ENCODE data around the gene TTC16.
"Not testable (repeated sequence)": the region's sequence is repeated elsewhere in the genome, so short reads cannot be mapped to it uniquely, and the experiment has no call there.

TTC16 gene

GRCh38 chr9:127751269-127752054 is 35.6 kb downstream of the TTC16 start:
- no peak overlapping the region for H3K9ac ChIP-seq (ENCODE audit: low read length)
- no peaks in the 10 kb centered on the region for H3K36me3 ChIP-seq (ENCODE audit: control insufficient read depth, insufficient read depth, low read length, severe bottlenecking)
- DNase-seq (ENCODE audit: low read depth) = peak; percentile 60
- no peak overlapping the region for H3K4me3 ChIP-seq (ENCODE audit: low read length)
- H3K27me3 ChIP-seq (replicated peaks; ENCODE audit: control insufficient read depth, insufficient read depth, low read length) = peaks cover 57% of the 10 kb centered on the region
- no peaks in the 10 kb centered on the region for H3K9me3 ChIP-seq (ENCODE audit: control insufficient read depth, low read length)
- no peaks in the 10 kb centered on the region for H3K4me1 ChIP-seq (ENCODE audit: control insufficient read depth, insufficient read depth, low read length)

- Histone ChIP-seq H3K36me3 (ENCODE audit: control insufficient read depth, insufficient read depth, low read length, severe bottlenecking) (no peaks in the 10 kb centered on the region), H3K9me3 (ENCODE audit: control insufficient read depth, low read length) (no peaks in the 10 kb centered on the region), H3K9ac (ENCODE audit: low read length) (no peak overlapping the region), H3K27me3 (replicated peaks; ENCODE audit: control insufficient read depth, insufficient read depth, low read length) (peaks cover 47% of the 10 kb centered on the region), H3K4me1 (ENCODE audit: control insufficient read depth, insufficient read depth, low read length) (no peaks in the 10 kb centered on the region), H3K4me3 (ENCODE audit: low read length) (no peak overlapping the region)
- no peak for DNase-seq (ENCODE audit: low read depth)
Observed at GRCh38 chr9:127753148-127753547, 37.3 kb downstream of the TTC16 start.

DNA sequence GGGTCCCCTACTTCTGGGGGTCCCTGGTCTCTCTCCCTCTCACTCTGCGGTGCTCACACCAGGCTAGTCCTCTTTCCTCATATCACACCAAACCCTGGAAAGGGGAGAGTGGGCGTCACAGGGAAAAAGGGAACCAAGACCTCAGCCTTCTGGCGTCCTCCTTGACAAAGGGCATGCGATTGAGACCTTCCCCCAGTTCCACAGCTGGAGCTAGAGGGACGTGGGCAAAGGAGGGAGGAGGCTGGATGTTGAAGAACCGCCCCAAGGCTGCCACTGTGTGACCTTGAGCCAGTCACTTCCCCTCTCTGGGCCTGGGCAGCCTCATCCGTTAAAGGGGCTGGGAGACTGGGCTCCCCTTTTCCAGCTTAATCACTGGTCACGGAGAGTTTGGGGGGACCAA is 37.7 kb downstream of the TTC16 start:
- DNase-seq (ENCODE audit: low read depth) = no peak
- no peak overlapping the region for H3K9ac ChIP-seq (ENCODE audit: low read length)
- H3K4me3 ChIP-seq (ENCODE audit: low read length) = no peak overlapping the region
- peaks cover 47% of the 10 kb centered on the region for H3K27me3 ChIP-seq (replicated peaks; ENCODE audit: control insufficient read depth, insufficient read depth, low read length)
- H3K4me1 ChIP-seq (ENCODE audit: control insufficient read depth, insufficient read depth, low read length) = no peaks in the 10 kb centered on the region
- no peaks in the 10 kb centered on the region for H3K36me3 ChIP-seq (ENCODE audit: control insufficient read depth, insufficient read depth, low read length, severe bottlenecking)
- no peaks in the 10 kb centered on the region for H3K9me3 ChIP-seq (ENCODE audit: control insufficient read depth, low read length)

- peak; percentile 43 for DNase-seq (ENCODE audit: low read depth)
- peaks cover 47% of the 10 kb centered on the region for H3K27me3 ChIP-seq (replicated peaks; ENCODE audit: control insufficient read depth, insufficient read depth, low read length)
- no peaks in the 10 kb centered on the region for H3K36me3 ChIP-seq (ENCODE audit: control insufficient read depth, insufficient read depth, low read length, severe bottlenecking)
- H3K9me3 ChIP-seq (ENCODE audit: control insufficient read depth, low read length) = no peaks in the 10 kb centered on the region
- no peak overlapping the region for H3K9ac ChIP-seq (ENCODE audit: low read length)
- H3K4me1 ChIP-seq (ENCODE audit: control insufficient read depth, insufficient read depth, low read length) = no peaks in the 10 kb centered on the region
- H3K4me3 ChIP-seq (ENCODE audit: low read length) = no peak overlapping the region
Observed at GRCh38 chr9:127754099-127755060, 38.5 kb downstream of the TTC16 start.

DNA sequence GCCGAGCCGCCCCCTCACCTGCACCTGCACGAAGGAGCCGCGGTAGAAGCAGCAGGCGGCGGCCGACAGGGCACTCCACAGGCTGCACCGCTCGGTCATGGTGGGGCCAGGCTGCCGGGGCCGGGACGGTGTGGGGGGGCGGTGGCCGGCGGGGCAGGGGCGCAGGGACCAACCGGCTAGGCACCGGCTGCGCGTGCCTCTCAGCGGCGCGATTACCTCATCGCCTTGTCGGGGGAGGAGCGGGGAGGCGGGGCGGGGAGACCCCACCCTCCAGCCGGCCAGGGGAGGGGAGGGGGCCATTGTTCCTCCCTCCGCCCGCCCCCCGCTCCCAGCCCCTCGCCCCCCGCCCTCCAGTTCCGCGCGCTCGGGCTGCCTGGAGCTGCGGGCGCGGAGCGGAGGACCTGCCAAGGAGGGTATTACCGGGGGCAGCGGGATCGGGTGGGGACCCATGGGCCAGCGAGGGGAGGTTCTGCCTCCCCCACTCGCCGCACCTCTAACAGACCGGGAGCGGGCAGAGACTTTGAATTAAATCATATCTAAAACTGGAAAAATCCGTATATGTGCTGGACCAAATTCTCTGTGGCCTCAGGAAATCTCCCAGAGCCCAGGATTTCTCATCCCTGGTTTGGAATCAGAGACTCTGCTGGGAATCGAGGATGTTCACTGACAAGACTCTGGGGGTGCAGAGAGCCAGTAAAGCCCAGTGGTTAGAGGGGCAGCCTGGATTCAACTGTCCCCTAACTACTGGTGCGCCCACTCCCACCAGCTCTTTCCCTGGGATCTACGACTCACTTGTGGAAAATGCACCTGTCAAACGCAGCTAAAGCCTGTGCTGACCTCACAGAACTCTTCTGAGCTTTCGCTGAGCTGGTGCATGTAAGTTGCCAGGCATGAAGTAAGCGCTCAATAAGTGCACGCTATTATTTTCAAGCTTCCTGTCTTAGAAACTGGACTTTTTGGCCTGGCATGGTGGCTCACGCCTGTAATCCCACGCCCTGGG is 39.5 kb downstream of the TTC16 start:
- no peaks in the 10 kb centered on the region for H3K36me3 ChIP-seq (ENCODE audit: control insufficient read depth, insufficient read depth, low read length, severe bottlenecking)
- DNase-seq (ENCODE audit: low read depth) = peak; percentile 19
- H3K4me3 ChIP-seq (ENCODE audit: low read length) = no peak overlapping the region
- H3K9me3 ChIP-seq (ENCODE audit: control insufficient read depth, low read length) = no peaks in the 10 kb centered on the region
- no peak overlapping the region for H3K9ac ChIP-seq (ENCODE audit: low read length)
- H3K27me3 ChIP-seq (replicated peaks; ENCODE audit: control insufficient read depth, insufficient read depth, low read length) = peaks cover 46% of the 10 kb centered on the region
- no peaks in the 10 kb centered on the region for H3K4me1 ChIP-seq (ENCODE audit: control insufficient read depth, insufficient read depth, low read length)

DNA sequence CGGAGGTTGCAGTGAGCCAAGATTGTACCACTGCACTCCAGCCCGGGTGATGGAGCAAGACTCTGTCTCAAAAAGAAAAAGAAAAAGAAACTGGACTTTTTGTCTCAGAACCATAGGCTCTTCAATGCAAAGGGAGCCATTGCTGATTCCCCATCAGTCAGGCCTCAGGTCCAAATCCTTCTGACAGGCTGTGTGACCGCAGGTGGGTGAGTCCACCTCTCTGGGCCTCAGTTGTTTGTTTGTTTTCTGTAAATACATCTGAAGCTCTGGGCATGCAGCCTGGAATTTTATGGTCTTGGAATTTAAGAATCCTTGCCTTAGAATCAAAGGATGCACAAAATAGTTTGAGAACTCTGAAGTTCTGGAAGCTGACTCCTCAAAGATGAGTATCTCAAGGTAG is 40.4 kb downstream of the TTC16 start:
- peaks cover 46% of the 10 kb centered on the region for H3K27me3 ChIP-seq (replicated peaks; ENCODE audit: control insufficient read depth, insufficient read depth, low read length)
- no peaks in the 10 kb centered on the region for H3K4me1 ChIP-seq (ENCODE audit: control insufficient read depth, insufficient read depth, low read length)
- no peaks in the 10 kb centered on the region for H3K36me3 ChIP-seq (ENCODE audit: control insufficient read depth, insufficient read depth, low read length, severe bottlenecking)
- H3K4me3 ChIP-seq (ENCODE audit: low read length) = no peak overlapping the region
- H3K9ac ChIP-seq (ENCODE audit: low read length) = no peak overlapping the region
- no peak for DNase-seq (ENCODE audit: low read depth)
- H3K9me3 ChIP-seq (ENCODE audit: control insufficient read depth, low read length) = no peaks in the 10 kb centered on the region

- not testable (repeated sequence) for H3K9me3 ChIP-seq (ENCODE audit: control insufficient read depth, low read length); H3K9ac ChIP-seq (ENCODE audit: low read length); DNase-seq (ENCODE audit: low read depth); H3K4me1 ChIP-seq (ENCODE audit: control insufficient read depth, insufficient read depth, low read length); H3K4me3 ChIP-seq (ENCODE audit: low read length); H3K36me3 ChIP-seq (ENCODE audit: control insufficient read depth, insufficient read depth, low read length, severe bottlenecking)
- H3K27me3 ChIP-seq (replicated peaks; ENCODE audit: control insufficient read depth, insufficient read depth, low read length) = peaks cover 46% of the 10 kb centered on the region
Observed at GRCh38 chr9:127756776-127757175, 40.9 kb downstream of the TTC16 start.

DNA sequence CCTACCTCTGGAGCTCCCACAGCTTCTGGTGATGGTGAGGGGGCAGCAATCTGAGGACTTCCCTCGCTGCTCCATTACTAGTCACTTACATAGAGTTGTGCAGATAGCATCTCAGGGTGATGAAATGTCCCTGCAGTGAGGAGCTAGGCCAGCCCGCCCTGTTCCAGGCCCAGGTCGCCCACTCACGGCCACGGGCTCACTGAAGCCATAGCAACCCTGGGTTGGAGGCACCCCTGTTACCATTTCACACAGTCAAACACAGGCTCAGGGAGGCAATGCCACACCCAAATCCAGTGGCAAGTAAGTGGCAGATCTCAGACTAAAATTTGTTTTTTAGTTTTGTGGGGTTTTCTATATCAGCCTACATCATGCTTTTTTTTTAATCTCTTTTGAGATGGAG is 43.0 kb downstream of the TTC16 start:
- no peaks in the 10 kb centered on the region for H3K9me3 ChIP-seq (ENCODE audit: control insufficient read depth, low read length)
- DNase-seq (ENCODE audit: low read depth) = no peak

DNA sequence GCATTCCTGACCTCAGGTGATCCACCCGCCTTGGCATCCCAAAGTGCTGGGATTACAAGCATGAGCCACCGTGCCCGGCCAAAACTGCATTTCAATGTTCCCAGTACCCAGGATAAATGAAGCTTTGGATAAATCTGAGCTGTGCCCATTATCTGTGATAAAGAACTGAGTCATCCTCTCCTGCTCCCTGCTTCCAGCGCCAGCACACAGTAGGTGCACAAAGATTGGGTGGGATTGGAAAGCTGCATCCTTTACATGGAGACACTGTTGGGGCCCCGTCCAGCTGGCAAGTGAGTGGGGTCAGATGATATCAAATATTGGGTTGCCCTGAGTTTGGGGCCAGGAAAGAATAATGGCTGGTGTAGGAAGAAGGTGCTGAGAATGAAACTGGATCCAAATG is 45.2 kb downstream of the TTC16 start:
- Histone ChIP-seq H3K27me3 (replicated peaks; ENCODE audit: control insufficient read depth, insufficient read depth, low read length) (peaks cover 29% of the 10 kb centered on the region), H3K9me3 (ENCODE audit: control insufficient read depth, low read length) (no peaks in the 10 kb centered on the region), H3K4me3 (ENCODE audit: low read length) (no peak overlapping the region)

More for the DNA sequence above, 43.0 kb downstream of the TTC16 start:
- H3K36me3 ChIP-seq (ENCODE audit: control insufficient read depth, insufficient read depth, low read length, severe bottlenecking) = no peaks in the 10 kb centered on the region
- no peak overlapping the region for H3K4me3 ChIP-seq (ENCODE audit: low read length)
- H3K4me1 ChIP-seq (ENCODE audit: control insufficient read depth, insufficient read depth, low read length) = no peaks in the 10 kb centered on the region
- peaks cover 37% of the 10 kb centered on the region for H3K27me3 ChIP-seq (replicated peaks; ENCODE audit: control insufficient read depth, insufficient read depth, low read length)
- no peak overlapping the region for H3K9ac ChIP-seq (ENCODE audit: low read length)

DNA sequence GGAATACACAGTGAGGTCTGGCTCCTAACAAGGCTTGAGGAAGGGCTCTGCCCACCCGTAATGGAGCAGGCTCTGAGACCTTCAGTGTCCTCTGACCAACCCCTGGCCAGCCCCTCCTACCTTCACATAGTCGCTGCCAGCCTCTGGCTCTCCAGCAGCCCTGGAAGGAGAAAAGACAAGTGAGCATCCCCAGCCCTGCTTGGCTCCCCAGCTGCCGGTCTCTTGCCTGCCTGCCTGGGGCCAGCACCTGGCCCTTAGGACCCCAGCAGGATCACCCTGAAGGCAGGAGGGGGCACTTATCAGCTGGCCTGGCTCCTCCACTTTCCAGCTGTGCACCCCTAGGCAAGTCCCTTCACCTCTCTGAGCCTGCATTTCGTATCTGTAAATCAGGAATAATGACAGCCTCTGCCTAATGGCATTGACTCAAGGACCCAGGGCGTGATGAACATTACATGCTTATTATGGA is 45.6 kb downstream of the TTC16 start:
- Histone ChIP-seq H3K36me3 (ENCODE audit: control insufficient read depth, insufficient read depth, low read length, severe bottlenecking) (no peaks in the 10 kb centered on the region), H3K4me3 (ENCODE audit: low read length) (no peak overlapping the region), H3K4me1 (ENCODE audit: control insufficient read depth, insufficient read depth, low read length) (no peaks in the 10 kb centered on the region), H3K9me3 (ENCODE audit: control insufficient read depth, low read length) (no peaks in the 10 kb centered on the region), H3K27me3 (replicated peaks; ENCODE audit: control insufficient read depth, insufficient read depth, low read length) (peaks cover 31% of the 10 kb centered on the region), H3K9ac (ENCODE audit: low read length) (no peak overlapping the region)
- DNase-seq (ENCODE audit: low read depth) = no peak

More for the DNA sequence above, 45.2 kb downstream of the TTC16 start:
- no peaks in the 10 kb centered on the region for H3K4me1 ChIP-seq (ENCODE audit: control insufficient read depth, insufficient read depth, low read length)
- H3K9ac ChIP-seq (ENCODE audit: low read length) = no peak overlapping the region
- no peaks in the 10 kb centered on the region for H3K36me3 ChIP-seq (ENCODE audit: control insufficient read depth, insufficient read depth, low read length, severe bottlenecking)
- no peak for DNase-seq (ENCODE audit: low read depth)

Data from adipocyte (in vitro differentiated cells).